Astrocyte (in vitro differentiated cells and primary cell): ENCODE results near the gene MMP14. TPM values are rescaled to one million over a fixed set of nuclear protein-coding genes. Genes with fewer than 3 reads are reported as not detected.

ENCODE experiments used
- DNase-seq: peaks from one replicate; pipeline ENCODE4 v3.0.0-alpha.2; 2010; ENCODE audit warnings: low read depth
- FAIRE-seq: peaks from 2 replicates; lab custom pipeline; 2011; peaks lifted over from hg19 to GRCh38; lab: Jason Lieb, UNC
- H2AFZ ChIP-seq: 2 replicates; pipeline ENCODE4 v1.6.0; 2012; ENCODE audit warnings: low read depth, low read length, inconsistent platforms
- H3K27ac ChIP-seq: 2 replicates; pipeline ENCODE4 v1.5.1; 2011; ENCODE audit warnings: low read depth, low read length, inconsistent platforms
- H3K27me3 ChIP-seq: 2 replicates; pipeline ENCODE4 v1.6.0; 2011; ENCODE audit warnings: low read length, inconsistent platforms; ENCODE audit not compliant: insufficient read depth
- H3K36me3 ChIP-seq: 2 replicates; pipeline ENCODE4 v1.5.1; 2011; ENCODE audit warnings: low read length, inconsistent platforms; ENCODE audit not compliant: insufficient read depth
- H3K4me1 ChIP-seq: 2 replicates; pipeline ENCODE4 v1.5.1; 2011; ENCODE audit warnings: low read length, inconsistent platforms; ENCODE audit not compliant: insufficient read depth
- H3K4me2 ChIP-seq: 2 replicates; pipeline ENCODE4 v1.6.0; 2012; ENCODE audit warnings: low read length, inconsistent platforms
- H3K4me3 ChIP-seq: 2 replicates; pipeline ENCODE4 v1.5.1; 2011; ENCODE audit warnings: low read depth, mild to moderate bottlenecking, low read length, inconsistent platforms; ENCODE audit not compliant: insufficient read depth
- H3K79me2 ChIP-seq: 2 replicates; pipeline ENCODE4 v1.6.0; 2012; ENCODE audit warnings: mild to moderate bottlenecking, low read length, inconsistent platforms; ENCODE audit not compliant: insufficient read depth
- H3K9ac ChIP-seq: 2 replicates; pipeline ENCODE4 v1.6.0; 2012; ENCODE audit warnings: mild to moderate bottlenecking, low read length, inconsistent platforms
- H3K9me3 ChIP-seq: 2 replicates; pipeline ENCODE4 v1.5.1; 2012; ENCODE audit warnings: low read depth, mild to moderate bottlenecking, low read length, inconsistent platforms; ENCODE audit not compliant: insufficient read depth
- H4K20me1 ChIP-seq: 2 replicates; pipeline ENCODE4 v1.6.0; 2012; ENCODE audit warnings: low read length, inconsistent platforms; ENCODE audit not compliant: insufficient read depth
- H3K27ac Mint-ChIP-seq: one replicate; pipeline ENCODE4 v1.8.0; 2021; ENCODE audit warnings: mild to moderate bottlenecking, mixed read lengths; ENCODE audit not compliant: unreplicated experiment
- H3K27me3 Mint-ChIP-seq: one replicate; pipeline ENCODE4 v1.8.0; 2021; ENCODE audit warnings: low read depth, mixed read lengths; ENCODE audit not compliant: unreplicated experiment
- H3K36me3 Mint-ChIP-seq: one replicate; pipeline ENCODE4 v1.8.0; 2021; ENCODE audit warnings: low read depth, mixed read lengths; ENCODE audit not compliant: unreplicated experiment
- H3K4me1 Mint-ChIP-seq: one replicate; pipeline ENCODE4 v1.8.0; 2021; ENCODE audit warnings: low read depth, mixed read lengths; ENCODE audit not compliant: unreplicated experiment
- H3K4me3 Mint-ChIP-seq: one replicate; pipeline ENCODE4 v1.8.0; 2021; ENCODE audit warnings: mild to moderate bottlenecking, moderate library complexity, mixed read lengths; ENCODE audit not compliant: unreplicated experiment
- H3K9me3 Mint-ChIP-seq: one replicate; pipeline ENCODE4 v1.8.0; 2021; ENCODE audit warnings: mild to moderate bottlenecking, mixed read lengths; ENCODE audit not compliant: unreplicated experiment
- EZH2 ChIP-seq: IDR thresholded peaks from 2 replicates; pipeline ENCODE4 v1.6.1; 2012; ENCODE audit warnings: mild to moderate bottlenecking, low read length, inconsistent platforms; ENCODE audit not compliant: insufficient read depth
- total RNA-seq: library from RNA; stranded (reverse); gene quantifications from 2 replicates; pipeline ENCODE4 v1.2.1, GENCODE V29; 2021
- TF ChIP-seq, protein P1 (sequence below): IDR thresholded peaks from 2 replicates; pipeline ENCODE4 v1.5.1; 2011; ENCODE audit warnings: low read depth, mild to moderate bottlenecking, inconsistent platforms, low read length, moderate library complexity; ENCODE audit not compliant: insufficient read depth

The MMP14 gene
- total RNA-seq, 1 donor from 2014 or later = 911 TPM

GRCh38 chr14:22866874-22867273 lies 30.5 kb downstream of the MMP14 start:
- Mint-ChIP-seq H3K9me3 (peaks cover 3% of the 10 kb centered on the region), H3K36me3 (peaks cover 3% of the 10 kb centered on the region), H3K4me1 (peaks cover 6% of the 10 kb centered on the region), H3K27me3 (no peaks in the 10 kb centered on the region), H3K4me3 (no peak overlapping the region), H3K27ac (no peak overlapping the region)
- Histone ChIP-seq H3K9ac (no peak overlapping the region), H3K36me3 (no peaks in the 10 kb centered on the region), H3K4me1 (peaks cover 6% of the 10 kb centered on the region), H3K79me2 (no peaks in the 10 kb centered on the region), H2AFZ (no peak overlapping the region), H3K27me3 (no peaks in the 10 kb centered on the region), H3K4me2 (no peak overlapping the region), H3K4me3 (no peak overlapping the region), H4K20me1 (no peaks in the 10 kb centered on the region), H3K27ac (no peak overlapping the region), H3K9me3 (no peaks in the 10 kb centered on the region)
- TF ChIP-seq, protein P1, sequence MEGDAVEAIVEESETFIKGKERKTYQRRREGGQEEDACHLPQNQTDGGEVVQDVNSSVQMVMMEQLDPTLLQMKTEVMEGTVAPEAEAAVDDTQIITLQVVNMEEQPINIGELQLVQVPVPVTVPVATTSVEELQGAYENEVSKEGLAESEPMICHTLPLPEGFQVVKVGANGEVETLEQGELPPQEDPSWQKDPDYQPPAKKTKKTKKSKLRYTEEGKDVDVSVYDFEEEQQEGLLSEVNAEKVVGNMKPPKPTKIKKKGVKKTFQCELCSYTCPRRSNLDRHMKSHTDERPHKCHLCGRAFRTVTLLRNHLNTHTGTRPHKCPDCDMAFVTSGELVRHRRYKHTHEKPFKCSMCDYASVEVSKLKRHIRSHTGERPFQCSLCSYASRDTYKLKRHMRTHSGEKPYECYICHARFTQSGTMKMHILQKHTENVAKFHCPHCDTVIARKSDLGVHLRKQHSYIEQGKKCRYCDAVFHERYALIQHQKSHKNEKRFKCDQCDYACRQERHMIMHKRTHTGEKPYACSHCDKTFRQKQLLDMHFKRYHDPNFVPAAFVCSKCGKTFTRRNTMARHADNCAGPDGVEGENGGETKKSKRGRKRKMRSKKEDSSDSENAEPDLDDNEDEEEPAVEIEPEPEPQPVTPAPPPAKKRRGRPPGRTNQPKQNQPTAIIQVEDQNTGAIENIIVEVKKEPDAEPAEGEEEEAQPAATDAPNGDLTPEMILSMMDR = no peak
- TF ChIP-seq EZH2 = no peak
- FAIRE-seq (no peak), DNase-seq (no peak)

- H2AFZ ChIP-seq = peak overlapping the region; percentile 73
- Mint-ChIP-seq H3K9me3 (no peaks in the 10 kb centered on the region), H3K36me3 (peaks cover 3% of the 10 kb centered on the region), H3K4me3 (peak overlapping the region; percentile 91), H3K4me1 (peaks cover 11% of the 10 kb centered on the region), H3K27me3 (no peaks in the 10 kb centered on the region), H3K27ac (peak overlapping the region; percentile 99)
- H3K9ac ChIP-seq = peak overlapping the region; percentile 84
- H3K27ac ChIP-seq = peak overlapping the region; percentile 87
- FAIRE-seq (no peak), DNase-seq (no peak)
- H3K36me3 ChIP-seq = peaks cover 7% of the 10 kb centered on the region
- H3K4me2 ChIP-seq = peak overlapping the region; percentile 90
- peaks cover 11% of the 10 kb centered on the region for H3K4me1 ChIP-seq
- peaks cover 22% of the 10 kb centered on the region for H4K20me1 ChIP-seq
- peak overlapping the region; percentile 70 for H3K4me3 ChIP-seq
- H3K27me3 ChIP-seq = no peaks in the 10 kb centered on the region
- peaks cover 27% of the 10 kb centered on the region for H3K79me2 ChIP-seq
- TF ChIP-seq EZH2 = no peak
- TF ChIP-seq, protein P1 = no peak
- H3K9me3 ChIP-seq = no peaks in the 10 kb centered on the region
These were observed 34.4 kb downstream of the MMP14 start for GRCh38 chr14:22870811-22871223.

GRCh38 chr14:22871224-22872032 lies 35.0 kb downstream of the MMP14 start, which contains the start of gene LRP10:
LRP10 (plus strand) TSS chr14:22871740; CDS start chr14:22872304, 564 bp downstream.
- no peaks in the 10 kb centered on the region for H3K9me3 ChIP-seq
- peak within 1 kb of the TSS; percentile 90 for H3K4me2 ChIP-seq
- peaks cover 28% of the 10 kb centered on the region for H4K20me1 ChIP-seq
- peaks cover 27% of the 10 kb centered on the region for H3K79me2 ChIP-seq
- Mint-ChIP-seq H3K9me3 (no peaks in the 10 kb centered on the region), H3K27me3 (no peaks in the 10 kb centered on the region), H3K36me3 (peaks cover 8% of the 10 kb centered on the region), H3K27ac (peak within 1 kb of the TSS; percentile 99), H3K4me3 (peak within 1 kb of the TSS; percentile 91), H3K4me1 (peaks cover 11% of the 10 kb centered on the region)
- TF ChIP-seq, protein P1 = no peak
- no peak for TF ChIP-seq EZH2
- H2AFZ ChIP-seq = peak within 1 kb of the TSS; percentile 73
- H3K36me3 ChIP-seq = peaks cover 7% of the 10 kb centered on the region
- peaks cover 11% of the 10 kb centered on the region for H3K4me1 ChIP-seq
- H3K27me3 ChIP-seq = no peaks in the 10 kb centered on the region
- peak; percentile 74 for DNase-seq
- FAIRE-seq = no peak
- H3K4me3 ChIP-seq = peak within 1 kb of the TSS; percentile 70
- peak within 1 kb of the TSS; percentile 84 for H3K9ac ChIP-seq
- peak within 1 kb of the TSS; percentile 87 for H3K27ac ChIP-seq
